Measurements from ENCODE around the gene GMPPB.

Gene GMPPB

DNA sequence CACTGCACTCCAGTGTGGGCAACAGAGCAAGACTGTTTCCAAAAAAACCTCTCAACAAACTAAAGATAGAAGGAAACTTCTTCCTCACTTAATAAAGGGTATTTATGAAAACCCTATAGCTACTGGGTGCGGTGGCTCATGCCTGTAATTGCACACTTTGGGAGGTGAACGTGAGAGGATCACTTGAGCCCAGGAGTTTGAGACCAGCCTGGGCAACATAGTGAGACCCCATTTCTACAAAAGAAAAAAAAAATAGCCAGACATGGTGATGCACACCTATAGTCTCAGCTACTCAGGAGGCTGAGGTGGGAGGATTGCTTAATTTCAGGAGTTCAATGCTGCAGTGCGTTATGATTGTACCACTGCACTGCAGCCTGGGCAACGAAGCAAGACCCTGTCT is 40.2 kb upstream of the GMPPB start:
- H3K9me3 ChIP-seq = no peaks in the 10 kb centered on the region
- H3K4me3 ChIP-seq = no peak overlapping the region
- H3K36me3 ChIP-seq = peaks cover 0 to 23% (median 19%) of the 10 kb centered on the region in 3 donors
- DNase-seq = no peak
- TF ChIP-seq, protein P1, sequence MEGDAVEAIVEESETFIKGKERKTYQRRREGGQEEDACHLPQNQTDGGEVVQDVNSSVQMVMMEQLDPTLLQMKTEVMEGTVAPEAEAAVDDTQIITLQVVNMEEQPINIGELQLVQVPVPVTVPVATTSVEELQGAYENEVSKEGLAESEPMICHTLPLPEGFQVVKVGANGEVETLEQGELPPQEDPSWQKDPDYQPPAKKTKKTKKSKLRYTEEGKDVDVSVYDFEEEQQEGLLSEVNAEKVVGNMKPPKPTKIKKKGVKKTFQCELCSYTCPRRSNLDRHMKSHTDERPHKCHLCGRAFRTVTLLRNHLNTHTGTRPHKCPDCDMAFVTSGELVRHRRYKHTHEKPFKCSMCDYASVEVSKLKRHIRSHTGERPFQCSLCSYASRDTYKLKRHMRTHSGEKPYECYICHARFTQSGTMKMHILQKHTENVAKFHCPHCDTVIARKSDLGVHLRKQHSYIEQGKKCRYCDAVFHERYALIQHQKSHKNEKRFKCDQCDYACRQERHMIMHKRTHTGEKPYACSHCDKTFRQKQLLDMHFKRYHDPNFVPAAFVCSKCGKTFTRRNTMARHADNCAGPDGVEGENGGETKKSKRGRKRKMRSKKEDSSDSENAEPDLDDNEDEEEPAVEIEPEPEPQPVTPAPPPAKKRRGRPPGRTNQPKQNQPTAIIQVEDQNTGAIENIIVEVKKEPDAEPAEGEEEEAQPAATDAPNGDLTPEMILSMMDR (IDR thresholded peaks at IDR 0.05) = no peak
- no peaks in the 10 kb centered on the region for H3K4me1 ChIP-seq
- no peak overlapping the region for H3K27ac ChIP-seq
- intact Hi-C loops (cut with DNase I; ENCODE audit: low total_unique reads) = no loop called here
- H3K27me3 ChIP-seq = no peaks in the 10 kb centered on the region

DNA sequence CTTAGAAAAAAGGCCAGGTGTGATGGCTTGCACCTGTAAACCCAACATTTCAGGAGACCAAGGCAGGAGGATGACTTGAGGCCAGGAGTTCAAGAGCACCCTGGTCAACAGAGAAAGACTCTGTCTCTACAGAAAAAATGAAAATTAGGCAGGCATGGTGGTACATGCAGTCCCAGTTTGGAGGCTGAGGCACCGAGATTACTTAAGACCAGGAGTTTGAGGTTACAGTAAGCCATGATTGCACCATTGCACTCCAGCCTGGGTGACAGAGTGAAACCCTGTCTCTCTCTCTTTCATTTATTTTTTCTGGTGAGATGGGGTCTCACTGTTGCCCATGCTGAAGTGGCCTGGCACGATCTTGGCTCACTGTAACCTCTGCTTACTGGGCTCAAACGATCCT is 37.9 kb upstream of the GMPPB start:
- TF ChIP-seq, protein P1 (IDR thresholded peaks at IDR 0.05) = no peak
- no peaks in the 10 kb centered on the region for H3K9me3 ChIP-seq
- H3K27me3 ChIP-seq = no peaks in the 10 kb centered on the region
- intact Hi-C loops (cut with DNase I; ENCODE audit: low total_unique reads) = no loop called here
- DNase-seq = no peak
- H3K36me3 ChIP-seq = peaks cover 0 to 22% (median 19%) of the 10 kb centered on the region in 3 donors
- H3K4me1 ChIP-seq = peaks cover 0 to 7% (median 3%) of the 10 kb centered on the region in 4 donors
- no peak overlapping the region for H3K4me3 ChIP-seq
- H3K27ac ChIP-seq = no peak overlapping the region

DNA sequence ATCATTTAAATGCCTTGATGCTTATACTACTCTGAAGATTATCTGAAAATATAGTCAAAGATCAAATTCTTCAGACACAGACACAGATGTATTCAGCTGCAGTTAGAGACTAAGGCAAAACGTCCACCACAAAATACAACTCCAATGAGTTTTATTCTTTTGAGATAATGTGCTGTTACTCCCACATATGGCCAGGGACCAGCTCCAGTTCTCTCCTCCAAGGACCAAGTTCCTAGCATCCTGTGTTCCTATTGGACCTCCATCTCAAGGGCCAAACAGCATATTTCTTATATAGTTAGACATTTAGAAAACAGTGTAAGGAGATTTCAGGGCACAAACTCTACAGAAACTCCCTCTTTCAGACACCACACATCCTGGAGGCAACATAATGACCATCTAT is 35.5 kb upstream of the GMPPB start:
- Histone ChIP-seq H3K36me3 (peaks cover 0 to 11% (median 6%) of the 10 kb centered on the region in 3 donors), H3K4me1 (peaks cover 0 to 16% (median 5%) of the 10 kb centered on the region in 4 donors), H3K27me3 (no peaks in the 10 kb centered on the region), H3K9me3 (no peaks in the 10 kb centered on the region), H3K27ac (no peak overlapping the region), H3K4me3 (no peak overlapping the region)
- no peak for DNase-seq
- TF ChIP-seq, protein P1 (IDR thresholded peaks at IDR 0.05) = no peak
- intact Hi-C loops (cut with DNase I; ENCODE audit: low total_unique reads) = no loop called here

DNA sequence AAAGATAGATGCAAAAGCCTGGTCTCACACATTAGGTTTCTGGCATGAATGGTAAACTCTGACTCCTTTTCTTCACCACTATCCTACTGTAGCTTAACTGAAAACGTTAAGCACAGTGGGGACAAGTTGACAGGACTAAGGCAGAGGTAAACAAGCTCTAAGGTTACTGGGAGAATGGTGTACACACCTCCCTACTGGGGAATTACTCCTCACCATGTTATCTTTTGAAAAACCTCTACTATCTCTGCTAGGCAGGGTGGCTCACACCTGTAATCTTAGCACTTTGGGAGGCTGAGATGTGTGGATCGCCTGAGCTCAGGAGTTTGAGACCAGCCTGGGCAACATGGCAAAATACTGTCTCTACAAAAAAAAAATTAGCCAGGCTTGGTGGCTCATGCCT is 33.4 kb upstream of the GMPPB start:
- intact Hi-C loops (cut with DNase I; ENCODE audit: low total_unique reads) = no loop called here
- Histone ChIP-seq H3K4me3 (no peak overlapping the region), H3K9me3 (no peaks in the 10 kb centered on the region), H3K27ac (no peak overlapping the region), H3K4me1 (peaks cover 0 to 30% (median 6%) of the 10 kb centered on the region in 4 donors), H3K36me3 (peaks cover 0 to 10% (median 0%) of the 10 kb centered on the region in 3 donors), H3K27me3 (no peaks in the 10 kb centered on the region)
- TF ChIP-seq, protein P1 (IDR thresholded peaks at IDR 0.05) = no peak
- no peak for DNase-seq

DNA sequence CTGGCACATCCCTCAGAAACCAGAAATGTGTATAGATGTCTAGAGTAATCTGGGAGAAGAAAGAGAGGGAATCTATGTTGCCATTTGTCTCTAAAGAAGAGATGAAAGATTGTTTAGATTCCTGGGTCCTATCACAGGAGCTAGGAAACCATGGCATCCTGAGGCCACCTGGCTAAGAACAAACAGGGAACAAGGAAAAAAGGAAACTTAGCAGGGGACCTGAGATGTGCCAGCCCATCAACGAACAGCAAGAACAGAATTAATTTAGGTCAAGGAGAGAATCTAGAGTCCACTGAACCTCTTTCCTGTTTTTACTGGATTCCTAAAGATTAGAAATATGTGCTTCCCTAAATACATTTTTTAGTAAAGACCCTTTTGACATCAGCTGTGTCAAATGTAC is 32.3 kb upstream of the GMPPB start:
- no peak for DNase-seq
- intact Hi-C loops (cut with DNase I; ENCODE audit: low total_unique reads) = no loop called here
- no peak overlapping the region for H3K4me3 ChIP-seq
- H3K36me3 ChIP-seq = peaks cover 0 to 7% (median 0%) of the 10 kb centered on the region in 3 donors
- TF ChIP-seq, protein P1 (IDR thresholded peaks at IDR 0.05) = no peak
- no peak overlapping the region for H3K27ac ChIP-seq
- H3K27me3 ChIP-seq = no peaks in the 10 kb centered on the region
- H3K4me1 ChIP-seq = peaks cover 0 to 30% (median 6%) of the 10 kb centered on the region in 4 donors
- H3K9me3 ChIP-seq = no peaks in the 10 kb centered on the region

DNA sequence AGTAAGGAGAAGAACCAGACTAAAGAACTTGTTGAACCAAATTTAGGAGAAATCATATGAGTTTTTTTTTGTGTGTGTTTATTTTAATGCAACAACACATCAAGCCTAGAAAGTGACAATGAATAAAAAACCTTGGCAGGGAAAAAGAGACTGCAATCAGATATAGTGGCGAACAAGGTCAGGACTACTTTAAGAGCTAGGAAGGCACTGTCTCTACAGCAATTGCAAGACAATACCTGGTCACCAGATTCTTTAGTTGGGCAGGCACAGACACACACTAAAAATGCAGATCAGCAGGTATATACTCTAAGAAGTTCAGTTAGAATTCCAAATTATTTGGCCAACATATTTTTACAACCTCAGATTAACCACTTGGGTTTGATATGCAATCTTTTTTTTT is 30.8 kb upstream of the GMPPB start:
- TF ChIP-seq, protein P1 (IDR thresholded peaks at IDR 0.05) = no peak
- no peak overlapping the region for H3K27ac ChIP-seq
- no peaks in the 10 kb centered on the region for H3K9me3 ChIP-seq
- no peak overlapping the region for H3K4me3 ChIP-seq
- DNase-seq = no peak
- H3K27me3 ChIP-seq = no peaks in the 10 kb centered on the region
- intact Hi-C loops (cut with DNase I; ENCODE audit: low total_unique reads) = no loop called here
- H3K36me3 ChIP-seq = no peaks in the 10 kb centered on the region
- H3K4me1 ChIP-seq = peaks cover 0 to 35% (median 6%) of the 10 kb centered on the region in 4 donors
